ENCODE measurements around the gene C6orf136. TPM values are rescaled to one million over a fixed set of nuclear protein-coding genes. Genes with fewer than 3 reads are reported as not detected.

C6orf136 gene
- total and polyA plus RNA-seq, 7 donors, result 21.8 to 60.2 (median 36.4) TPM

DNA sequence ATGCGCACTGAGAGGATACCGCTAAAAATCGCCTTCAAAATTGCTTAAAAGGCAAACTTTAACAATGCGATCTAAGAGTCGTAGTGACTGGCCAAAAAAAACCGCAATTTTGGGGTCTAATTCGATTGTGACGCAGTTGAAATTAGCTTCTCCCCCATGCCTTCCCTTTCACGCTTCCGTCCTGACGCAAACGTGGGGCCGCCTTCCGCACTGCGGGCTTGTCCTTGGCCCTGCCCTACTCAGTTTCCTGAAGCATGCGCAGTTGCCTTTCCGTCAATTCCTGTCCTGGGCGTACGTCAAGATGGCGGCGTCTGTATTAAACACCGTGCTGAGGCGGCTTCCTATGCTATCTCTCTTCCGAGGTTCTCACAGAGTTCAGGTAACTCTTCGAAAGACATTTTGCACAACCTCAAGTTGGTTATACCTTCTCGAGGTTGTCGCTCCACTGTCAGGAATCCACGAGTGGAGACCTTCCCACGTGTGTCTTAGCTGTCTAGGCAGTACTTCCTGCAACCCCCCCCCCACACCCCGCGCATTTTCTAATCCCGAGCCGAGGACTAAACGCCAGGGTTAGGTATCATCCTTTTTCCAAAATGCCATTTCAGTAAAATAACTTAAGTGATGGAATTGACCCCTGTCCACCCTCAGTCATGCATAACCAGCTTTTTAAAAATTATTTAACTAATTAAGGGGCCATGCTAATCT, 29.2 kb upstream of the C6orf136 start, which contains the start of gene MRPS18B:
TSS of gene MRPS18B (plus strand) at position 276 of the 705 bp plus-strand sequence. CDS start at position 302, 26 bp downstream.
- TF ChIP-seq, protein P1, sequence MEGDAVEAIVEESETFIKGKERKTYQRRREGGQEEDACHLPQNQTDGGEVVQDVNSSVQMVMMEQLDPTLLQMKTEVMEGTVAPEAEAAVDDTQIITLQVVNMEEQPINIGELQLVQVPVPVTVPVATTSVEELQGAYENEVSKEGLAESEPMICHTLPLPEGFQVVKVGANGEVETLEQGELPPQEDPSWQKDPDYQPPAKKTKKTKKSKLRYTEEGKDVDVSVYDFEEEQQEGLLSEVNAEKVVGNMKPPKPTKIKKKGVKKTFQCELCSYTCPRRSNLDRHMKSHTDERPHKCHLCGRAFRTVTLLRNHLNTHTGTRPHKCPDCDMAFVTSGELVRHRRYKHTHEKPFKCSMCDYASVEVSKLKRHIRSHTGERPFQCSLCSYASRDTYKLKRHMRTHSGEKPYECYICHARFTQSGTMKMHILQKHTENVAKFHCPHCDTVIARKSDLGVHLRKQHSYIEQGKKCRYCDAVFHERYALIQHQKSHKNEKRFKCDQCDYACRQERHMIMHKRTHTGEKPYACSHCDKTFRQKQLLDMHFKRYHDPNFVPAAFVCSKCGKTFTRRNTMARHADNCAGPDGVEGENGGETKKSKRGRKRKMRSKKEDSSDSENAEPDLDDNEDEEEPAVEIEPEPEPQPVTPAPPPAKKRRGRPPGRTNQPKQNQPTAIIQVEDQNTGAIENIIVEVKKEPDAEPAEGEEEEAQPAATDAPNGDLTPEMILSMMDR (IDR thresholded peaks at IDR 0.05), result no peak
- WGBS, 3 donors, result 0 to 1% (median 1%) methylated on average over 34 of the region's 34 CpGs
- DNase-seq (peak; percentile 98 to 99), ATAC-seq (peak; percentile 83 to 86 (median 85))
- intact Hi-C loops (cut with DNase I), result loop anchor here in 1 of 2 donors (2.0 to 5.0 kb wide), 2 partner anchors 103 to 125 kb away; partner anchors contain the start of genes FLOT1, IER3 and TUBB
- Histone ChIP-seq H3K27ac (peak within 1 kb of the TSS; percentile 99), H3K27me3 (ENCODE audit: insufficient read depth in 3 of 3, low read length in 2 of 3) (no peaks in the 10 kb centered on the region), H3K4me3 (peak within 1 kb of the TSS; percentile 84), H3K9me3 (no peaks in the 10 kb centered on the region), H3K36me3 (ENCODE audit: insufficient read depth in 1 of 2, low read depth in 1 of 2) (peaks cover 4 to 52% of the 10 kb centered on the region in 2 donors), H3K4me1 (peaks cover 27% of the 10 kb centered on the region)

DNA sequence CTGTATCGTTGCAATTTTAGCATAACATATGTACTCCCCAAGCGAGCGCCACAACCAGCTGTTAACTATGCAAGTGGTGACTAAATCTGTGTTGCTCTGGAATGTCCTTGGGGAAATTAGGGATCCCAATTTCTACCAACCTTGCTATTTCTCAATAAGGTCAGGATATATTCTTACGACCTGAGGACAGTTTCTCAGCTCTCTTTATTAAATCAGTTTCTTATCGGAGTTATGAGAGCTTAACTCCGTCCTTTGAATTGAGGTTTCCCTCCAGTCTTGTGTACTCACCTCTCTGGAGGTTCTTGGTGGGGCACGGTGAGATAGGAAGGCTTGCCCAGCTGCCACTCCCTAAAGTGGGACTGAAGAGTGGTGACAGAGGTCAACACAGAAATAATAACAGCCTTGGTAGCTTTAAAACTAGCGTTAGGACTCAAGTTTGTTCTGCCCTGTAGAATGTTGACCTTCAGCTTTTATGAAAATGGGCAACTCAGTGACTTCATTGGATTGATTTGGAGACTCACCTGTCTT, 28.6 kb upstream of the C6orf136 start:
- intact Hi-C loops (cut with DNase I), result loop anchor here in 1 of 2 donors (5.0 kb wide), 1 partner anchor 124 kb away; the partner anchor contains the start of genes FLOT1 and IER3
- WGBS, 3 donors, result 9 to 15% (median 12%) methylated on average over 8 of the region's 8 CpGs
- Histone ChIP-seq H3K27me3 (ENCODE audit: insufficient read depth in 3 of 3, low read length in 2 of 3) (no peaks in the 10 kb centered on the region), H3K4me1 (peaks cover 21% of the 10 kb centered on the region), H3K9me3 (no peaks in the 10 kb centered on the region), H3K4me3 (peak overlapping the region; percentile 84), H3K27ac (peak overlapping the region; percentile 99), H3K36me3 (ENCODE audit: insufficient read depth in 1 of 2, low read depth in 1 of 2) (peaks cover 7 to 58% of the 10 kb centered on the region in 2 donors)
- TF ChIP-seq, protein P1 (IDR thresholded peaks at IDR 0.05), result no peak
- DNase-seq (no peak), ATAC-seq (no peak)

DNA sequence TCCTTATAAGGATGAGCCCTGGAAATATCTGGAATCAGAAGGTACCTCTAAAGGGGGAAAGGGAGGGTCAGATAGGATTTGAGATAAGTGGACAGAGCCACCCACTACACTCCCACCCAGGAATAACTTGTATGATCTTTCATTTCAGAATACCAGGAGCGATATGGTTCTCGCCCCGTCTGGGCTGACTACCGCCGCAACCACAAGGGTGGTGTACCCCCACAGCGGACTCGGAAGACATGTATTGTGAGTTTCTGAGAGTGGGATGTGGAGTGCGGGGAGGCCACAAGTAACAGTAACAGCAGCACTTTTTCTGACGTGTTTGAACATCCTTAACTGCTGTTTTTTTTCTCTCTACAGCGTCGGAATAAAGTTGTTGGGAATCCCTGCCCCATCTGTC, 27.4 kb upstream of the C6orf136 start:
- ATAC-seq, result no peak
- 94 to 95% (median 95%) methylated on average over 11 of the region's 11 CpGs for WGBS, 3 donors
- intact Hi-C loops (cut with DNase I), result loop anchor here in 1 of 2 donors (5.0 kb wide), 1 partner anchor 123 kb away; the partner anchor contains the start of genes FLOT1 and IER3

DNA sequence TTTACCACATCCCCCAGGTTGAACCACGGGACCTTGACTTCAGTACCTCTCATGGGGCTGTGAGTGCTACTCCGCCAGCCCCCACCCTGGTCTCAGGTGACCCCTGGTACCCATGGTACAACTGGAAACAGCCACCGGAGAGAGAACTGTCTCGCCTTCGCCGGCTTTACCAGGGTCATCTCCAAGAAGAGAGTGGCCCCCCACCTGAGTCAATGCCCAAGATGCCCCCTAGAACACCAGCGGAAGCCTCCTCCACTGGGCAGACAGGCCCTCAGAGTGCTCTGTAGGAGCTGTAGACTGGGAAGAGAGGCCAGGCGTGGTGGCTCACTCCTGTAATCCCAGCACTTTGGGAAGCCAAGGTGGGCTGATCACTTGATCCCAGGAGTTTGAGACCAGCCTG, 21.4 kb upstream of the C6orf136 start:
- no peak overlapping the region for H3K27ac ChIP-seq
- H3K4me3 ChIP-seq, result no peak overlapping the region
- peaks cover 7 to 88% of the 10 kb centered on the region in 2 donors for H3K36me3 ChIP-seq (ENCODE audit: insufficient read depth in 1 of 2, low read depth in 1 of 2)
- TF ChIP-seq, protein P1 (IDR thresholded peaks at IDR 0.05), result no peak
- H3K4me1 ChIP-seq, result peaks cover 7% of the 10 kb centered on the region
- H3K9me3 ChIP-seq, result no peaks in the 10 kb centered on the region
- 95 to 98% (median 97%) methylated on average over 8 of the region's 8 CpGs for WGBS, 3 donors
- DNase-seq, result no peak
- intact Hi-C loops (cut with DNase I), result loop anchor here (5.0 kb wide), 2 partner anchors 47 to 92 kb away; partner anchors contain the start of genes DHX16 (in 1 of the 2) and MDC1 (in 1 of the 2)
- no peaks in the 10 kb centered on the region for H3K27me3 ChIP-seq (ENCODE audit: insufficient read depth in 3 of 3, low read length in 2 of 3)
- no peak for ATAC-seq

More for the DNA sequence above, 27.4 kb upstream of the C6orf136 start:
- H3K4me3 ChIP-seq, result peak overlapping the region; percentile 84
- TF ChIP-seq, protein P1 (IDR thresholded peaks at IDR 0.05), result no peak
- no peaks in the 10 kb centered on the region for H3K9me3 ChIP-seq
- peaks cover 7 to 70% of the 10 kb centered on the region in 2 donors for H3K36me3 ChIP-seq (ENCODE audit: insufficient read depth in 1 of 2, low read depth in 1 of 2)
- no peaks in the 10 kb centered on the region for H3K27me3 ChIP-seq (ENCODE audit: insufficient read depth in 3 of 3, low read length in 2 of 3)
- no peak for DNase-seq
- peaks cover 10% of the 10 kb centered on the region for H3K4me1 ChIP-seq
- H3K27ac ChIP-seq, result peak overlapping the region; percentile 99
